Fibroblast of villous mesenchyme (primary cell): ENCODE measurements around the gene PHF2. TPM values are rescaled to one million over a fixed set of nuclear protein-coding genes. Genes with fewer than 3 reads are reported as not detected.

Experiments
- DNase-seq: peaks from one replicate; pipeline ENCODE4 v3.0.0-alpha.2; 2010; ENCODE audit warnings: low read depth
- H3K4me3 ChIP-seq: 2 replicates; pipeline ENCODE4 v1.5.1; 2011; ENCODE audit warnings: low read depth, mild to moderate bottlenecking, low read length
- CTCF ChIP-seq: IDR thresholded peaks from 2 replicates; pipeline ENCODE4 v1.5.1; 2012; ENCODE audit warnings: low read depth, mild to moderate bottlenecking, low read length; ENCODE audit not compliant: insufficient read depth
- total RNA-seq: library from RNA; depleted of rRNA; stranded (reverse); fragments of >200 nt; gene quantifications from 2 replicates; pipeline ENCODE4 v1.2.3, GENCODE V29; 2012

The PHF2 gene
- total RNA-seq, 1 donor: 15.5 TPM

- peak; percentile 36 for DNase-seq
- no peak overlapping the region for H3K4me3 ChIP-seq
- TF ChIP-seq CTCF: no peak
These were observed 13.3 kb downstream of the PHF2 start for GRCh38 chr9:93589688-93590087.

GRCh38 chr9:93590609-93591234, 14.3 kb downstream of the PHF2 start:
- no peak for TF ChIP-seq CTCF
- H3K4me3 ChIP-seq: no peak overlapping the region
- no peak for DNase-seq

GRCh38 chr9:93591301-93592007, 15.1 kb downstream of the PHF2 start:
- DNase-seq: no peak
- H3K4me3 ChIP-seq: no peak overlapping the region
- no peak for TF ChIP-seq CTCF

GRCh38 chr9:93592008-93592642, 15.7 kb downstream of the PHF2 start:
- no peak for DNase-seq
- H3K4me3 ChIP-seq: no peak overlapping the region
- TF ChIP-seq CTCF: no peak

GRCh38 chr9:93592643-93593021, 16.2 kb downstream of the PHF2 start:
- no peak for DNase-seq
- no peak overlapping the region for H3K4me3 ChIP-seq
- TF ChIP-seq CTCF: peak; percentile 16

GRCh38 chr9:93593144-93593658, 16.8 kb downstream of the PHF2 start:
- TF ChIP-seq CTCF: no peak
- no peak for DNase-seq
- H3K4me3 ChIP-seq: no peak overlapping the region
